IMR-90 (cell line): ENCODE data around the gene DSC2. TPM values are rescaled to one million over a fixed set of nuclear protein-coding genes. Genes with fewer than 3 reads are reported as not detected.

Source experiments
- ATAC-seq: fragments of 200-7000 bp; cut with Tn5 transposase; 2 replicates; pipeline ENCODE4 v1.9.1; 2020; ENCODE audit warnings: low read depth, mild to moderate bottlenecking, moderate library complexity
- BruUV-seq: library from RNA; stranded (reverse); fragments of 400-500 nt; replicated peaks from 2 replicates; lab custom pipeline; 2021; lab: Mats Ljungman, UMichigan
- CTCF ChIA-PET: fragments of 300-600 bp; formaldehyde crosslinking; extraction: SDS; loops from one replicate; lab custom pipeline; 2021; ENCODE audit warnings: antibody characterized with exemption; lab: Yijun Ruan, JAX
- POLR2A ChIA-PET: fragments of 300-600 bp; sonication (Branson Sonifier 250); formaldehyde crosslinking; loops from one replicate; lab custom pipeline; 2022; ENCODE audit warnings: antibody characterized with exemption; ENCODE audit not compliant: unreplicated experiment; lab: Charles Lee
- DNase-seq: peaks from one replicate; pipeline ENCODE4 v3.0.0; 2013
- H2AFZ ChIP-seq: replicated peaks from 2 replicates; pipeline ENCODE3; 2013; ENCODE audit warnings: low read length, mild to moderate bottlenecking; ENCODE audit not compliant: poor library complexity
- H2AK5ac ChIP-seq: 2 replicates; pipeline ENCODE4 v1.6.1; 2013; ENCODE audit warnings: low read depth, low read length, inconsistent platforms
- H2AK9ac ChIP-seq: replicated peaks from 2 replicates; pipeline ENCODE3; 2013; ENCODE audit warnings: mild to moderate bottlenecking, low read depth, low read length, moderate library complexity; ENCODE audit not compliant: poor library complexity
- H2BK120ac ChIP-seq: 2 replicates; pipeline ENCODE4 v1.6.1; 2013; ENCODE audit warnings: low read depth, low read length, inconsistent platforms
- H2BK15ac ChIP-seq: 3 replicates; pipeline ENCODE4 v1.6.1; 2013; ENCODE audit warnings: low read depth, low read length, inconsistent platforms
- H2BK20ac ChIP-seq: 2 replicates; pipeline ENCODE4 v1.6.1; 2013; ENCODE audit warnings: low read depth, mild to moderate bottlenecking, inconsistent platforms, low read length, moderate library complexity
- H2BK5ac ChIP-seq: 2 replicates; pipeline ENCODE4 v1.6.1; 2013; ENCODE audit warnings: mild to moderate bottlenecking, low read depth, low read length, inconsistent platforms; ENCODE audit not compliant: poor library complexity, severe bottlenecking
- H3K14ac ChIP-seq: replicated peaks from 2 replicates; pipeline ENCODE4 v1.6.1; 2013; ENCODE audit warnings: low read depth, low read length, inconsistent platforms
- H3K18ac ChIP-seq: 2 replicates; pipeline ENCODE4 v1.6.1; 2013; ENCODE audit warnings: low read depth, low read length, control low read depth
- H3K23ac ChIP-seq: 2 replicates; pipeline ENCODE4 v1.6.1; 2013; ENCODE audit warnings: low read depth, low read length, inconsistent platforms
- H3K27ac ChIP-seq: 2 replicates; pipeline ENCODE4 v1.5.1; 2013; ENCODE audit warnings: mild to moderate bottlenecking, control low read depth, low read length; ENCODE audit not compliant: insufficient read depth
- H3K27me3 ChIP-seq: 2 replicates; pipeline ENCODE4 v1.6.1; 2013; ENCODE audit warnings: low read length; ENCODE audit not compliant: control insufficient read depth, insufficient read depth
- H3K36me3 ChIP-seq: 2 replicates; pipeline ENCODE4 v1.6.1; 2013; ENCODE audit warnings: low read length, mixed read lengths; ENCODE audit not compliant: control insufficient read depth, insufficient read depth
- H3K4ac ChIP-seq: 2 replicates; pipeline ENCODE4 v1.6.1; 2013; ENCODE audit warnings: low read depth, low read length, inconsistent platforms
- H3K4me1 ChIP-seq: 2 replicates; pipeline ENCODE4 v1.6.1; 2013; ENCODE audit warnings: low read length, mixed read lengths; ENCODE audit not compliant: control insufficient read depth, insufficient read depth
- H3K4me2 ChIP-seq: 2 replicates; pipeline ENCODE4 v1.6.1; 2013; ENCODE audit warnings: low read depth, mild to moderate bottlenecking, control low read depth, low read length, moderate library complexity
- H3K4me3 ChIP-seq: 2 replicates; pipeline ENCODE4 v1.5.1; 2013; ENCODE audit warnings: low read depth, mild to moderate bottlenecking, control low read depth, low read length, moderate library complexity; ENCODE audit not compliant: insufficient read depth
- H3K56ac ChIP-seq: 2 replicates; pipeline ENCODE4 v1.6.1; 2013; ENCODE audit warnings: low read length, inconsistent platforms; ENCODE audit not compliant: insufficient read depth; ENCODE audit errors: extremely low read depth
- H3K79me1 ChIP-seq, 2 experiments: 2 replicates each; pipeline ENCODE4 v1.6.1; 2013; ENCODE audit warnings: low read length in 2 of 2, inconsistent platforms in 1 of 2, low read depth in 1 of 2
- H3K9ac ChIP-seq: 2 replicates; pipeline ENCODE4 v1.6.1; 2013; ENCODE audit warnings: low read depth, low read length, control low read depth
- H3K9me1 ChIP-seq: 2 replicates; pipeline ENCODE4 v1.6.1; 2013; ENCODE audit warnings: low read length, inconsistent platforms; ENCODE audit not compliant: insufficient read depth
- H3K9me3 ChIP-seq: 2 replicates; pipeline ENCODE4 v1.6.1; 2013; ENCODE audit warnings: low read length; ENCODE audit not compliant: control insufficient read depth, insufficient read depth
- H4K20me1 ChIP-seq: 2 replicates; pipeline ENCODE4 v1.6.1; 2013; ENCODE audit warnings: low read length, inconsistent platforms; ENCODE audit not compliant: insufficient read depth
- H4K5ac ChIP-seq: 2 replicates; pipeline ENCODE4 v1.6.1; 2013; ENCODE audit warnings: mild to moderate bottlenecking, low read depth, low read length, control low read depth
- H4K8ac ChIP-seq, 2 experiments: 2 replicates each; pipeline ENCODE4 v1.6.1; 2013; ENCODE audit warnings: low read depth in 2 of 2, low read length in 2 of 2, control low read depth in 1 of 2, inconsistent platforms in 1 of 2
- H4K91ac ChIP-seq: 2 replicates; pipeline ENCODE4 v1.6.1; 2013; ENCODE audit warnings: low read depth, low read length, inconsistent platforms; ENCODE audit not compliant: insufficient read depth
- BHLHE40 ChIP-seq: fragments of 150-350 bp; IDR thresholded peaks from 2 replicates; pipeline ENCODE4 v1.6.1; 2016; ENCODE audit warnings: mild to moderate bottlenecking, low read depth, low read length
- CEBPB ChIP-seq: IDR thresholded peaks from 2 replicates; pipeline ENCODE4 v1.6.1; 2012; ENCODE audit warnings: low read depth, low read length, improper control_type of control experiment
- CHD1 ChIP-seq: IDR thresholded peaks from 2 replicates; pipeline ENCODE4 v1.6.1; 2012; ENCODE audit warnings: low read depth, low read length, improper control_type of control experiment
- ELK1 ChIP-seq: fragments of 150-350 bp; IDR thresholded peaks from 2 replicates; pipeline ENCODE4 v1.6.1; 2016; ENCODE audit warnings: low read depth, mild to moderate bottlenecking, low read length, moderate library complexity, borderline replicate concordance
- FOS ChIP-seq: fragments of 150-350 bp; IDR thresholded peaks from 2 replicates; pipeline ENCODE4 v1.6.1; 2016; ENCODE audit warnings: low read depth, low read length
- MAFK ChIP-seq: IDR thresholded peaks from 2 replicates; pipeline ENCODE4 v1.6.1; 2012; ENCODE audit warnings: low read depth, low read length, improper control_type of control experiment
- MAZ ChIP-seq: IDR thresholded peaks from 2 replicates; pipeline ENCODE4 v1.6.1; 2012; ENCODE audit warnings: low read depth, mild to moderate bottlenecking, low read length, improper control_type of control experiment, moderate library complexity, borderline replicate concordance
- MXI1 ChIP-seq: IDR thresholded peaks from 2 replicates; pipeline ENCODE4 v1.6.1; 2012; ENCODE audit warnings: low read depth, mild to moderate bottlenecking, low read length, moderate library complexity, borderline replicate concordance
- NFE2L2 ChIP-seq: fragments of 150-350 bp; IDR thresholded peaks from 2 replicates; pipeline ENCODE4 v1.6.1; 2016; ENCODE audit warnings: low read depth, mild to moderate bottlenecking, low read length
- POLR2A ChIP-seq: IDR thresholded peaks from 2 replicates; pipeline ENCODE4 v1.6.1; 2012; ENCODE audit warnings: mild to moderate bottlenecking, low read depth, low read length
- RAD21 ChIP-seq: IDR thresholded peaks from 2 replicates; pipeline ENCODE4 v1.6.1; 2012; ENCODE audit warnings: low read length, improper control_type of control experiment
- RCOR1 ChIP-seq: IDR thresholded peaks from 2 replicates; pipeline ENCODE4 v1.6.1; 2012; ENCODE audit warnings: mild to moderate bottlenecking, low read length, improper control_type of control experiment; ENCODE audit not compliant: insufficient replicate concordance
- RFX5 ChIP-seq: IDR thresholded peaks from 2 replicates; pipeline ENCODE4 v1.8.0; 2012; ENCODE audit warnings: low read depth, mild to moderate bottlenecking, low read length, moderate library complexity
- SMC3 ChIP-seq: fragments of 150-350 bp; IDR thresholded peaks from 2 replicates; pipeline ENCODE4 v1.6.1; 2016; ENCODE audit warnings: low read depth, mild to moderate bottlenecking, antibody characterized with exemption, low read length, moderate library complexity
- USF2 ChIP-seq: fragments of 150-350 bp; IDR thresholded peaks from 2 replicates; pipeline ENCODE4 v1.6.1; 2017; ENCODE audit warnings: mild to moderate bottlenecking, antibody characterized with exemption, low read length, low read depth
- WGBS, 2 experiments: methylation state at CpG; one replicate each; pipeline versions ENCODE4 v1.1.5 to v1.1.7; 2013; ENCODE audit warnings: missing lambda C conversion rate in 2 of 2; ENCODE audit not compliant: insufficient read length in 1 of 2; ENCODE audit errors: extremely low coverage in 2 of 2; 5-methylcytosine and 5-hydroxymethylcytosine counted together
- dilution Hi-C: fragments of 300-500 bp; cut with HindIII; formaldehyde crosslinking; loops from one replicate; pipeline ENCODE4 v1.14.3; 2018; ENCODE audit warnings: low sequenced_read_pairs; ENCODE audit not compliant: unreplicated experiment
- in situ Hi-C: fragments of 300-500 bp; cut with MboI; formaldehyde crosslinking; loops from 3 replicates; pipeline ENCODE4 v1.14.3; 2019; ENCODE audit warnings: low sequenced_read_pairs, inconsistent platforms, mixed read lengths
- intact Hi-C: fragments of 100-400 bp; cut with micrococcal nuclease; formaldehyde crosslinking; loops from 2 replicates; pipeline ENCODE4 v1.10.0; 2022
- polyA plus RNA-seq, 3 experiments: library from polyadenylated mRNA; depleted of rRNA; stranded (reverse); fragments of >200 nt; gene quantifications; 2 replicates each; pipeline ENCODE4 v1.2.3, GENCODE V29; 2012; ENCODE audit warnings: low replicate concordance in 1 of 3
- total RNA-seq: library from RNA; depleted of rRNA; stranded (reverse); fragments of >200 nt; gene quantifications from 2 replicates; pipeline ENCODE4 v1.2.3, GENCODE V29; 2012
- TF ChIP-seq, protein P1 (sequence below): conservative IDR thresholded peaks from 2 replicates; pipeline ENCODE4 v1.5.1; 2012; ENCODE audit warnings: mild to moderate bottlenecking, low read depth, low read length, improper control_type of control experiment

Gene DSC2
- total and polyA plus RNA-seq, 2 of the 4 experiments (the other 2 are of a cell fraction) = not detected

GRCh38 chr18:31044926-31045325 is 57.3 kb downstream of the DSC2 start:
- Histone ChIP-seq H3K4me2 (no peak overlapping the region), H2AFZ (no peak overlapping the region), H3K27ac (no peak overlapping the region), H3K79me1 (no peaks in the 10 kb centered on the region), H3K14ac (no peak overlapping the region), H3K18ac (no peak overlapping the region), H3K4ac (no peak overlapping the region), H4K91ac (no peak overlapping the region), H4K20me1 (no peaks in the 10 kb centered on the region), H3K56ac (no peak overlapping the region), H2BK120ac (no peak overlapping the region), H3K9me1 (no peaks in the 10 kb centered on the region), H3K23ac (no peak overlapping the region), H2AK5ac (no peak overlapping the region), H2BK15ac (no peak overlapping the region), H3K27me3 (peaks cover 21% of the 10 kb centered on the region), H3K9me3 (peaks cover 8% of the 10 kb centered on the region), H4K8ac (no peak overlapping the region), H4K5ac (no peak overlapping the region), H2BK5ac (no peak overlapping the region), H2BK20ac (no peak overlapping the region), H3K36me3 (no peaks in the 10 kb centered on the region), H3K4me3 (no peak overlapping the region), H3K4me1 (no peaks in the 10 kb centered on the region), H2AK9ac (no peak overlapping the region), H3K9ac (no peak overlapping the region)
- ChIA-PET POLR2A (no interaction called here), CTCF (no interaction called here)
- dilution Hi-C loops = no loop called here
- ATAC-seq = no peak
- intact Hi-C loops = no loop called here
- no peak for TF ChIP-seq RFX5
- no peak for TF ChIP-seq CEBPB
- TF ChIP-seq POLR2A = no peak
- no peak for TF ChIP-seq ELK1
- TF ChIP-seq RAD21 = no peak
- TF ChIP-seq, protein P1, sequence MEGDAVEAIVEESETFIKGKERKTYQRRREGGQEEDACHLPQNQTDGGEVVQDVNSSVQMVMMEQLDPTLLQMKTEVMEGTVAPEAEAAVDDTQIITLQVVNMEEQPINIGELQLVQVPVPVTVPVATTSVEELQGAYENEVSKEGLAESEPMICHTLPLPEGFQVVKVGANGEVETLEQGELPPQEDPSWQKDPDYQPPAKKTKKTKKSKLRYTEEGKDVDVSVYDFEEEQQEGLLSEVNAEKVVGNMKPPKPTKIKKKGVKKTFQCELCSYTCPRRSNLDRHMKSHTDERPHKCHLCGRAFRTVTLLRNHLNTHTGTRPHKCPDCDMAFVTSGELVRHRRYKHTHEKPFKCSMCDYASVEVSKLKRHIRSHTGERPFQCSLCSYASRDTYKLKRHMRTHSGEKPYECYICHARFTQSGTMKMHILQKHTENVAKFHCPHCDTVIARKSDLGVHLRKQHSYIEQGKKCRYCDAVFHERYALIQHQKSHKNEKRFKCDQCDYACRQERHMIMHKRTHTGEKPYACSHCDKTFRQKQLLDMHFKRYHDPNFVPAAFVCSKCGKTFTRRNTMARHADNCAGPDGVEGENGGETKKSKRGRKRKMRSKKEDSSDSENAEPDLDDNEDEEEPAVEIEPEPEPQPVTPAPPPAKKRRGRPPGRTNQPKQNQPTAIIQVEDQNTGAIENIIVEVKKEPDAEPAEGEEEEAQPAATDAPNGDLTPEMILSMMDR = no peak
- TF ChIP-seq CHD1 = no peak
- no peak for TF ChIP-seq FOS
- TF ChIP-seq BHLHE40 = no peak
- TF ChIP-seq RCOR1 = no peak
- no peak for TF ChIP-seq MAFK
- TF ChIP-seq MAZ = no peak
- TF ChIP-seq USF2 = no peak
- no peak for TF ChIP-seq NFE2L2
- no peak for TF ChIP-seq MXI1
- no peak for TF ChIP-seq SMC3
- no TSS peak for BruUV-seq
- no CpG with 5 or more reads among the region's 3 CpGs for WGBS, 2 experiments
- in situ Hi-C loops = no loop called here
- no peak for DNase-seq
